Panc1 (cell line): Measurements from ENCODE around the gene BTLA. TPM values are rescaled to one million over a fixed set of nuclear protein-coding genes. Genes with fewer than 3 reads are reported as not detected.

ENCODE experiments used
- ATAC-seq: fragments of 200-7000 bp; cut with Tn5 transposase; 2 replicates; pipeline ENCODE4 v1.9.1; 2020; ENCODE audit warnings: mild to moderate bottlenecking, moderate library complexity
- BruUV-seq: library from RNA; stranded (reverse); fragments of 400-500 nt; replicated peaks from 2 replicates; lab custom pipeline; 2021; lab: Mats Ljungman, UMichigan
- CTCF ChIA-PET: fragments of 300-600 bp; sonication (Branson Sonifier 250); formaldehyde crosslinking; loops from one replicate; lab custom pipeline; 2022; ENCODE audit warnings: antibody characterized with exemption; lab: Charles Lee
- POLR2A ChIA-PET: fragments of 300-600 bp; sonication (Branson Sonifier 250); formaldehyde crosslinking; loops from one replicate; lab custom pipeline; 2022; ENCODE audit warnings: antibody characterized with exemption; lab: Charles Lee
- DNase-seq: peaks from one replicate; pipeline ENCODE4 v3.0.0-alpha.2; 2010; ENCODE audit warnings: low read depth, low spot score
- H3K27ac ChIP-seq: 2 replicates; pipeline ENCODE4 v1.5.1; 2011; ENCODE audit warnings: mild to moderate bottlenecking, low read length, inconsistent platforms
- H3K27me3 ChIP-seq: fragments of 200-500 bp; sonication (Bioruptor generic); 2 replicates; pipeline ENCODE4 v1.6.0; 2014; ENCODE audit warnings: low read length, inconsistent platforms; ENCODE audit not compliant: control insufficient read depth, insufficient read depth
- H3K36me3 ChIP-seq: fragments of 200-500 bp; sonication (Bioruptor generic); 2 replicates; pipeline ENCODE4 v1.5.1; 2014; ENCODE audit warnings: inconsistent platforms, mild to moderate bottlenecking, low read length, moderate library complexity; ENCODE audit not compliant: control insufficient read depth, insufficient read depth
- H3K4me1 ChIP-seq: 2 replicates; pipeline ENCODE4 v1.5.1; 2011; ENCODE audit warnings: inconsistent platforms, mild to moderate bottlenecking, low read length, moderate library complexity; ENCODE audit not compliant: control insufficient read depth, insufficient read depth
- H3K4me3 ChIP-seq, 2 experiments: 2 replicates each; pipeline ENCODE4 v1.5.1; 2011 to 2012; ENCODE audit warnings: low read depth in 2 of 2, low read length in 2 of 2, mild to moderate bottlenecking in 2 of 2, inconsistent platforms in 1 of 2, moderate library complexity in 1 of 2
- H3K9me3 ChIP-seq: fragments of 200-500 bp; sonication (Bioruptor generic); 2 replicates; pipeline ENCODE4 v1.5.1; 2014; ENCODE audit warnings: low read depth, mild to moderate bottlenecking, inconsistent platforms, low read length, moderate library complexity; ENCODE audit not compliant: control insufficient read depth, insufficient read depth
- CTCF ChIP-seq: fragments of 450-650 bp; IDR thresholded peaks from 2 replicates; pipeline ENCODE4 v1.5.1; 2017; ENCODE audit warnings: mild to moderate bottlenecking
- POLR2AphosphoS5 ChIP-seq: IDR thresholded peaks from 2 replicates; pipeline ENCODE4 v1.6.1; 2012; ENCODE audit warnings: mild to moderate bottlenecking, low read depth, low read length, moderate library complexity
- REST ChIP-seq, 2 experiments: IDR thresholded peaks; 2 replicates each; pipeline ENCODE4 v1.6.1; 2011 to 2012; ENCODE audit warnings: low read depth in 2 of 2, control low read depth in 1 of 2, low read length in 1 of 2, mild to moderate bottlenecking in 1 of 2, moderate library complexity in 1 of 2; ENCODE audit not compliant: insufficient read depth in 1 of 2
- SIN3A ChIP-seq: IDR thresholded peaks from 2 replicates; pipeline ENCODE4 v1.6.1; 2012; ENCODE audit warnings: low read depth, mild to moderate bottlenecking, low read length, moderate library complexity, borderline replicate concordance; ENCODE audit not compliant: insufficient read depth
- TCF7L2 ChIP-seq: IDR thresholded peaks from 2 replicates; pipeline ENCODE4 v1.6.1; 2011; ENCODE audit warnings: mild to moderate bottlenecking, low read depth, low read length, inconsistent platforms
- in situ Hi-C: cut with HindIII; loops from 2 replicates; pipeline ENCODE4 v1.10.0; 2016; ENCODE audit warnings: low sequenced_read_pairs, low pct_unique_long_range_greater_than_20kb
- intact Hi-C: fragments of 100-400 bp; cut with micrococcal nuclease; formaldehyde crosslinking; loops from one replicate; pipeline ENCODE4 v1.10.0; 2022; ENCODE audit not compliant: unreplicated experiment
- total RNA-seq: library from RNA; stranded (reverse); gene quantifications from one replicate; pipeline ENCODE4 v1.2.1, GENCODE V29; 2021; ENCODE audit not compliant: unreplicated experiment

The BTLA gene
- total RNA-seq, 1 experiment from 2014 or later: not detected

- H3K27me3 ChIP-seq: no peaks in the 10 kb centered on the region
- intact Hi-C loops: no loop called here
- CTCF ChIA-PET: no interaction called here
- DNase-seq (no peak), ATAC-seq (no peak)
- H3K36me3 ChIP-seq: no peaks in the 10 kb centered on the region
- POLR2A ChIA-PET: no interaction called here
- TF ChIP-seq SIN3A (no peak), CTCF (no peak), REST (IDR thresholded peaks at IDR 0.05; ENCODE audit: insufficient read depth in 1 of 2, low read depth in 2 of 2, low read length in 1 of 2) (no peak), TCF7L2 (no peak), POLR2AphosphoS5 (no peak)
- in situ Hi-C loops: no loop called here
- H3K4me1 ChIP-seq: no peaks in the 10 kb centered on the region
- H3K4me3 ChIP-seq: no peak overlapping the region
- no TSS peak for BruUV-seq
- no peak overlapping the region for H3K27ac ChIP-seq
- no peaks in the 10 kb centered on the region for H3K9me3 ChIP-seq
Measured at GRCh38 chr3:112484352-112484751, 14.9 kb downstream of the BTLA start.

- in situ Hi-C loops: no loop called here
- BruUV-seq: no TSS peak
Measured at GRCh38 chr3:112482675-112483074, 16.6 kb downstream of the BTLA start.

More at GRCh38 chr3:112482675-112483074, 16.6 kb downstream of the BTLA start:
- no peak for DNase-seq
- Histone ChIP-seq H3K9me3 (no peaks in the 10 kb centered on the region), H3K4me1 (no peaks in the 10 kb centered on the region), H3K36me3 (no peaks in the 10 kb centered on the region), H3K27ac (no peak overlapping the region), H3K4me3 (no peak overlapping the region), H3K27me3 (no peaks in the 10 kb centered on the region)
- ATAC-seq: no peak
- TF ChIP-seq SIN3A (no peak), REST (IDR thresholded peaks at IDR 0.05; ENCODE audit: insufficient read depth in 1 of 2, low read depth in 2 of 2, low read length in 1 of 2) (no peak), TCF7L2 (no peak), CTCF (no peak), POLR2AphosphoS5 (no peak)
- ChIA-PET POLR2A (no interaction called here), CTCF (no interaction called here)
- intact Hi-C loops: no loop called here
